ENCODE measurements around the gene TNN. TPM values are rescaled to one million over a fixed set of nuclear protein-coding genes. Genes with fewer than 3 reads are reported as not detected.

TNN gene
- total and polyA plus RNA-seq, 10 of the 15 experiments (the other 5 are each of a cell fraction or from before 2014, with no cell fraction given), result 0.05 to 0.17 (median 0.11) TPM

- BruUV-seq (replicated peaks), result no TSS peak
- no peak overlapping the region for H3K27ac ChIP-seq (ENCODE audit: control insufficient read depth, insufficient read depth)
- no peak overlapping the region for H3K4me2 ChIP-seq (ENCODE audit: control insufficient read depth, insufficient read depth)
- RAD21 ChIA-PET (ENCODE audit: unreplicated experiment), result no interaction called here
- H4K20me1 ChIP-seq (ENCODE audit: control insufficient read depth, insufficient read depth), result no peaks in the 10 kb centered on the region
- no peak for TF ChIP-seq DPF2 (IDR thresholded peaks at IDR 0.05)
- TF ChIP-seq RUNX3 (IDR thresholded peaks at IDR 0.05; ENCODE audit: low read length), result no peak
- no peak for TF ChIP-seq SMAD1 (IDR thresholded peaks at IDR 0.05; ENCODE audit: low read depth, partially characterized antibody)
- no peak for TF ChIP-seq NFXL1 (IDR thresholded peaks at IDR 0.05; ENCODE audit: borderline replicate concordance)
- H3K36me3 ChIP-seq (ENCODE audit: control insufficient read depth in 2 of 2, insufficient read depth in 2 of 2, low read length in 1 of 2), result no peaks in the 10 kb centered on the region
- in situ Hi-C loops (cut with MboI) (loop anchor here (5.0 kb wide), 1 partner anchor 282 kb away; no protein-coding TSS in a partner anchor), intact Hi-C loops (cut with micrococcal nuclease; ENCODE audit: unreplicated experiment) (no loop called here)
- H3K79me2 ChIP-seq (ENCODE audit: control insufficient read depth, insufficient read depth, low read length), result no peaks in the 10 kb centered on the region
- POLR2A ChIA-PET, result no interaction called here
- H3K4me3 ChIP-seq, result no peak overlapping the region
- ATAC-seq (no peak), DNase-seq (ENCODE audit: low read depth, low spot score) (no peak), FAIRE-seq (no peak)
- SMC1A ChIA-PET (ENCODE audit: uncharacterized antibody, unreplicated experiment), result interaction anchor here (1.1 to 1.7 kb wide), 3 partner anchors 11 to 85 kb away, joined by 3 to 4 read pairs (median 3); partner anchors contain the start of gene TNN
- WGBS (ENCODE audit: insufficient coverage, insufficient replicate concordance, low lambda C conversion rate, missing lambda C conversion rate), result 62% methylated on average over 4 of the region's 4 CpGs
- no peaks in the 10 kb centered on the region for H3K9me3 ChIP-seq (replicated peaks; ENCODE audit: control insufficient read depth, insufficient read depth, low read length)
- CTCF ChIA-PET, result interaction anchor here (0.6 to 1.1 kb wide), 5 partner anchors 13 to 85 kb away, joined by 3 to 4 read pairs (median 4); no protein-coding TSS in a partner anchor
- no peak overlapping the region for H2AFZ ChIP-seq (ENCODE audit: control insufficient read depth, low read depth, low read length)
- H3K9ac ChIP-seq (ENCODE audit: control insufficient read depth, insufficient read depth, low read length), result no peak overlapping the region
- H3K27me3 ChIP-seq (replicated peaks in 1 of 2; ENCODE audit: control insufficient read depth in 2 of 2, insufficient read depth in 2 of 2, low read length in 1 of 2), result peaks cover 0 to 3% of the 10 kb centered on the region in 2 experiments; a peak in 2 of 4 replicates
- H3K4me1 ChIP-seq (ENCODE audit: control insufficient read depth, insufficient read depth, low read length), result no peaks in the 10 kb centered on the region
Observed at GRCh38 chr1:175040324-175040879, 27.2 kb upstream of the TNN start.

GRCh38 chr1:175042650-175043049 is 25.0 kb upstream of the TNN start:
- ChIA-PET POLR2A (no interaction called here), SMC1A (ENCODE audit: uncharacterized antibody, unreplicated experiment) (no interaction called here), RAD21 (ENCODE audit: unreplicated experiment) (interaction anchor here (1.5 kb wide), 1 partner anchor 13 kb away, joined by 3 read pairs; no protein-coding TSS in a partner anchor), CTCF (interaction anchor here (1.1 kb wide), 1 partner anchor 13 kb away, joined by 3 read pairs; no protein-coding TSS in a partner anchor)
- intact Hi-C loops (cut with micrococcal nuclease; ENCODE audit: unreplicated experiment) (no loop called here), in situ Hi-C loops (cut with MboI) (loop anchor here (5.0 kb wide), 1 partner anchor 280 kb away; no protein-coding TSS in a partner anchor)
- no peaks in the 10 kb centered on the region for H3K27me3 ChIP-seq (replicated peaks in 1 of 2; ENCODE audit: control insufficient read depth in 2 of 2, insufficient read depth in 2 of 2, low read length in 1 of 2)
- DNase-seq (ENCODE audit: low read depth, low spot score) (no peak), FAIRE-seq (no peak), ATAC-seq (no peak)
- no peaks in the 10 kb centered on the region for H3K9me3 ChIP-seq (replicated peaks; ENCODE audit: control insufficient read depth, insufficient read depth, low read length)
- no peaks in the 10 kb centered on the region for H4K20me1 ChIP-seq (ENCODE audit: control insufficient read depth, insufficient read depth)
- H3K4me2 ChIP-seq (ENCODE audit: control insufficient read depth, insufficient read depth), result no peak overlapping the region
- H3K36me3 ChIP-seq (ENCODE audit: control insufficient read depth in 2 of 2, insufficient read depth in 2 of 2, low read length in 1 of 2), result no peaks in the 10 kb centered on the region
- WGBS (ENCODE audit: insufficient coverage, insufficient replicate concordance, low lambda C conversion rate, missing lambda C conversion rate), result 19% methylated on average over 3 of the region's 3 CpGs
- no peak overlapping the region for H3K4me3 ChIP-seq
- no peaks in the 10 kb centered on the region for H3K79me2 ChIP-seq (ENCODE audit: control insufficient read depth, insufficient read depth, low read length)
- no peak overlapping the region for H3K9ac ChIP-seq (ENCODE audit: control insufficient read depth, insufficient read depth, low read length)
- H3K27ac ChIP-seq (ENCODE audit: control insufficient read depth, insufficient read depth), result no peak overlapping the region
- BruUV-seq (replicated peaks), result no TSS peak
- no peaks in the 10 kb centered on the region for H3K4me1 ChIP-seq (ENCODE audit: control insufficient read depth, insufficient read depth, low read length)
- no peak overlapping the region for H2AFZ ChIP-seq (ENCODE audit: control insufficient read depth, low read depth, low read length)
- no peak for TF ChIP-seq ZNF592 (IDR thresholded peaks at IDR 0.05)
- TF ChIP-seq SUZ12 (IDR thresholded peaks at IDR 0.05; ENCODE audit: unreplicated experiment), result no peak
- TF ChIP-seq IKZF1 (conservative IDR thresholded peaks at IDR 0.05), result no peak
- no peak for TF ChIP-seq MEF2B (IDR thresholded peaks at IDR 0.05; ENCODE audit: partially characterized antibody, poor library complexity, severe bottlenecking)
- no peak for TF ChIP-seq KLF5 (IDR thresholded peaks at IDR 0.05; ENCODE audit: partially characterized antibody)

Measured in GM12878 (cell line).